HG03457 (cell line): Measurements from ENCODE around the gene ANKRD22.
A peak's percentile ranks its signal among the peaks of the same experiment; 100 is the strongest.
"Not testable (repeated sequence)": the region's sequence is repeated elsewhere in the genome, so short reads cannot be mapped to it uniquely, and the experiment has no call there.

Experiments used
- ATAC-seq: cut with Tn5 transposase; IDR thresholded peaks from one replicate; pipeline ENCODE4 v1.9.1; 2021; ENCODE audit warnings: moderate number of reproducible peaks; ENCODE audit not compliant: unreplicated experiment

ANKRD22 gene

DNA sequence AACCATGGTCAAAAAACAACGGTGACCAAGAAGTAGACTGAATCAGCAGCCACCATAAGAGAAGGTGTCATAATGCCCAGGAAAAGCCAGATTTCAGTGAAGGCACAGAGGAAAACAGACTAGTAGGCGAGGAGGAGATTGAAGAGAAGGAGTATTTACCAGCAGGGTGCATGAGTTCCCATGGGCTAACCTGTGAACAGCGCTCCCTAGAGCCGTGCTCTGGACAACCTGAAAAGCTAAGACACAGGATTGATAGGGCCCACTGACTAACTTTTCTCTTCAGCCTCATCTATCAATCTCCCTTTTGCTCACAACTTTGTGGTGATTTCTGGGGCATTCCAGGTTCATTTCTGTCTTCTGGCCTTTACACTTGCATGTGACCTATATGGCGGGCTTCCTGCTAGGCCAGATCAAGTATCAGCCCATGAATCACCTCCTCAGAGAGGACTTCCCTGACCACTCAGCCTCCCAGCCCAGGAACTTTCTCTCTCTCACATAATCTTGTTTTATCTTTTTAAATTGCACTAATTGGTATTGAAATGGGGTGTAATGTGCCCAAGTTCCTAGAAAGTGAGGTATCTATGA, 12.8 kb downstream of the ANKRD22 start:
- ATAC-seq: no peak

GRCh38 chr10:88837632-88838031, 14.0 kb downstream of the ANKRD22 start:
- not testable (repeated sequence) for ATAC-seq

DNA sequence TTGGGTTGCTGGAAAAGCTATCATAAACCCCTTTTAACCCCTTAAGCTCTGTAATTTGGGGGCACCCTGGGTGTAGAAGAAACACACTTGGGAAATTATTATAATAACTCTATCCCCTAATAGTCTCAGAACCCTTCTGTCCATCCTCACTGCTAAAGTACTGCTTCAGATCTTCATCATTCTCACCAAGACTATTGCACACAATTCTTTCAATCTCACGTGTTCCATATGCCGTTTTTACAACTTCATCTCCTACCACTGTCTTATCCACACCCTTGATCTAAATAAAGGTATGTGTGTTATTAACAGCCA, 15.8 kb downstream of the ANKRD22 start:
- ATAC-seq: no peak

GRCh38 chr10:88835096-88835909, 16.3 kb downstream of the ANKRD22 start:
- ATAC-seq: peak; percentile 55

DNA sequence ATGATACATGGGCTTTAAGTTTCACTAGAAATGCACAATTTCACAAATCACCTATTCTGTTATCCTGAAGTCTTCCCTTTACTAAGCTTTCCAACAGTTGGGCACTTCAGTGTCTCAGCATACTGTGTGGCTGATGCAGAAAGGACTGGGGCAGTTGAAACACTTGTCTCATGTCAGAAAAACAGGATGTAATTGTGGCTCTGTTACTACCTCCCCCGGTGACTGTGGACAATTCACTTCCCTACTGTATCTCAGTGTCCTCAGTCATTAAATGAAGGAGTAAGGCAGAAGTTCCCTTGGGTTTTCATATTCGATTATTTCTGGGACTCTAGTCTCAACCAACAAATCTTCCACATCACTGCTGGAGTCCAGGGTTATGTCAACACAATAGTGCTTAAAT, 17.9 kb downstream of the ANKRD22 start:
- ATAC-seq: no peak

- ATAC-seq: no peak
Observed at GRCh38 chr10:88833156-88833555, 18.5 kb downstream of the ANKRD22 start.

DNA sequence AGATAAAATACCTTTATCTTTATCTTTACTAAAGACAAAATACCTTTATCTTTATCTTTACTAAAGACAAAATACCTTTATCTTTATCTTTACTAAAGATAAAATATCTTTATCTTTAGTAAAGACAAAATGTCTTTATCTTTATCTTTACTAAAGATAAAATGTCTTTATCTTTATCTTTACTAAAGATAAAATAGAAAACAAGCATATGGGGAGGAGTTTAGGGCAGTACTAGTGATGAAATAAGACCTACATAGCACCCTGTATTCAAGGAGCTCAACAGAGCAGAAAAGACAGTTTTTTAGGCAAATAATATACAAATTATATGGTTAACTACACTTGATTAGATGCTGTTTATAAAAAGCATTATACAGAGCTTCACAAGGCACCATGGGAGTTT, 19.3 kb downstream of the ANKRD22 start:
- ATAC-seq: no peak

DNA sequence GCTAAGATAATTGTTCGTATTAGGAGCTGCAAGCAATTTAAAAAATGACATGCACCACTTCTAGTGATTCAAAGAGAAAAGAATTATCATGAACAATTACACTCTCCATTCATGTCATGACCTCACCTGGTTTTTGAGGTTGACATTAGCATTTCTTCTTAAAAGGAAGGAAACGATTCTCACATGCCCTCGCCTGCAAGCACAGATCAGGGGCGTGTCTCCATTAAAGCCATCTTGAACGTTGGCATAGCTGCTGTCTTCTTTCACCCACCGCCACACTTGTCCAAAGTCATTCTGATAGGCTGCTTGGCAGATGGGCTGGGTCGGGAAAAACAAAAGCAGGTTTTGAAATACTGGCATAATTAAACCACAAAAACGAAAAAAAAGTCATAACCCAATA, 19.9 kb downstream of the ANKRD22 start:
- no peak for ATAC-seq

- ATAC-seq: no peak
Observed at GRCh38 chr10:88830643-88831268, 20.9 kb downstream of the ANKRD22 start.

DNA sequence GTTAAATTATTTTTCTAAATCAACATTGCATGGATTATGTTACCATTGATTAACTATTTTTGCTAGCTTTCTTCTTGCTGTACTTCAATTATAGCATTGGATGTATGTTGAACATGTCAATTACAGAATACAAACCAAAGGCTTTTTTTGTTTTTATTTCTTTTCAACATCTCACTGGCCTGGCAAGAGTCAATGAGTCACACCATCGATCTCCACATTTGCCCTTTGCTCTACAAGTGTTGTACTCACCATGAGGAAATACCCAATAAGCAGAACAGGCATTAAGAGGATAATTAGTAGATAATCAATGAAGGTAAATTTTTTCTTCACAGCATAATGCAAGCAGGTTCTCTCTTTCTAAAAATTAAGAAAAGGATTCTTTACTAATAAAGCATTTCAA, 23.3 kb downstream of the ANKRD22 start:
- ATAC-seq: no peak

GRCh38 chr10:88827671-88828070, 24.0 kb downstream of the ANKRD22 start:
- ATAC-seq: no peak

DNA sequence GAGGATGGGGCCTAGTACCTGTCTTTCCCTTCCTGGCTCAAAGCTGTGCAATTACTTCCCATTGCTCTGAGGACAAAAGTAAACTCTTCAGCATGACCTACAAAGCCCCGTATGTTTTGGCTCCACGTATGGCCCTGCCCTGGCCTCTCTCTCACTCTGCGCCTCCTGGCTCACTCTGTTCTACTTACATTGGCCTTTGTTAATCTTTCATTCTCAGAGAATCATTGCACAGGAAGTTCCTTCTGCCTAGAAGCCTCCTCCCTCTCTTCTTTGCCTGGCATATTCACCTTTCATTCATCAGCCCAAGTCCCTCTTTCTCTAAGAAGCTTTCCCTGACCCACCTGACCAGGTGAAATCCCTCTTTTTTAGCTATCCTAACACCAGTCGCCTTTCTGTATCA, 25.3 kb downstream of the ANKRD22 start:
- ATAC-seq: no peak

GRCh38 chr10:88820748-88821401, 30.8 kb downstream of the ANKRD22 start:
- no peak for ATAC-seq

DNA sequence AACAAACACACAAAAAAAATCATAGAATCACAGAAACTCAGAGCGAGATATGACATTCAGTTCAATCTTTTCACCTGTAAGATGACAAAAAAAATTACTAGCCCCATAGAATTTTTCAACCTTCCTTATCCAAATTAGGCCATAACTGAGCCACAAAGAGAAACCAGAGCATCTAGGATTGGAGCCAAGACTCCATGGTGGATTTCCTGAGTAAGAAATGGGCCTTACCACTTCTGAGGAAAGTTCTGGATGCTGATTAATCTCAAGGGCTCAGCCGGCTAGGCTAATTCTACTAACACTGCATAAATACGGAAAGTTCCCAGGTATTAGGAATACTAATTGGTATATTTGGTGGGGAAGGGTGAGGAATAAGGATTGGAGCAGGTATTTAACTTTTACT, 32.4 kb downstream of the ANKRD22 start:
- no peak for ATAC-seq

DNA sequence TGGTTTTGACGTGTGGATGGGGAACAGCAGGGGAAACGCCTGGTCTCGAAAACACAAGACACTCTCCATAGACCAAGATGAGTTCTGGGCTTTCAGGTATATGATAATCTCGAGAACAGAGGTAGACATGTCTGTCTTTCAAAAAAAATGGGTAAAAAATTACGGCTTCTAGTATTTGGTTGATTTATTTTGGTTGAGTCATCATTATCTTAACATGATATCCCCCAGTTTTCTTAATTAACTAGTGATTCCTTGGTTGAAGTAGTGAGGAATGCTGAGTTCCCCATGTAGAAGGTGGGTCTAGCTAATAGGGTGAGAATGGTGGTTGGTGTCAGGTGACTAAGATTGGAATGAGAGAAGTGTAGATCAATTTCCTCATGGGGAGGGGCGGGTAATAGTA, 38.4 kb downstream of the ANKRD22 start:
- no peak for ATAC-seq

DNA sequence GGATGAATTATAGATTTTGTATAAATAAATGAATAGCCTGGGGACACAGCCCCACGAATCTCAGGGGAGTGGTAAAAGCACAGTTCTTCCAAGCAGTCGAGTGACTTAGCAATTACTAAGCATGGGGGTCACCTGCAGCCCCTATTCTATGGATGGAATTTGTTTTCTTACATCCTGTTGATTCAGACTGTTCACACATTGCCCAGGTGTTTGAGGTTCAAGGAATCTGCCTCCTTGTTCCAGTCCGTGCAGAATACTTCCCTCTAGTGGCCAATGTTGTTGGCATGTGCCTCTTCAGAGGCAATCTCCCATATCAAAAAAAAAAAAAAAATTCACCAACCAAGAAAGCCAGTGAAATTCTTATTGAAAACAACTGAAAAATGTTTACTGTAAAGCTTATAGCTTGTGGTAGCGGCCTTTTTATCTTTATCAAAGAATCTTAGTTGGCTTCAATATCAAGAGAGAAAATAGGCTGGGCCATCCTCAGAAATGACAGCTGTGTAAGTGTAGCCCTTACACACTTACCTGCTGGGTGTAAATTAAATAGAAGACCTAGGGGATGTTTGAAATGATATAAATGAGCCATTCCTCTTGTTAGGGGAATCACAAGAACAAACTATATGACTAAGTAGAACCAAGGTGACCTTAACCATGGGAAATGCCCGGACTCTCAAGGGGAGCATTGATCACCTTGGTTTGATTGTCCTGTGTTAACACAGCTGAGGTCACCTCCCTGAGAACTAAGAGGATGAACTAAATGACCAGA, 41.3 kb downstream of the ANKRD22 start:
- ATAC-seq: no peak

DNA sequence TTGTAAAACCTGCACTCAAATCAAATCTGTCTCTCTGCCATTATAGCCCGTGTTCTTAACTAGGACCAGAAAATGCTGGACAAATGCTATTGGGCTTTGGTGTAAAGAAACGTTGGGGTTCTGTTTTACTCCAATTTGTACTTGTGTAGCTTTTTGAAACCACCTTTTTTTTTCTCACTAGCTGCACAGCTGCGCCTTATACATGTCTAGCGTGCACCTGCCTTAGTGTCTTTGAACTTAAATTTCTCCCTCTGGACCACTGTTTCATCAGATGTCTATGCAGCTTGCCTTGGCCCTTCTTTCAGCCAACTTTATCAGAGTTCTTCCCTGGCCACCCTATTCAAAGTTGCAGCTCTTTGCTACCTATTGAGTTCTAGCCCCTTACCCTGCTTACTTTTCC, 42.0 kb downstream of the ANKRD22 start:
- ATAC-seq: no peak

DNA sequence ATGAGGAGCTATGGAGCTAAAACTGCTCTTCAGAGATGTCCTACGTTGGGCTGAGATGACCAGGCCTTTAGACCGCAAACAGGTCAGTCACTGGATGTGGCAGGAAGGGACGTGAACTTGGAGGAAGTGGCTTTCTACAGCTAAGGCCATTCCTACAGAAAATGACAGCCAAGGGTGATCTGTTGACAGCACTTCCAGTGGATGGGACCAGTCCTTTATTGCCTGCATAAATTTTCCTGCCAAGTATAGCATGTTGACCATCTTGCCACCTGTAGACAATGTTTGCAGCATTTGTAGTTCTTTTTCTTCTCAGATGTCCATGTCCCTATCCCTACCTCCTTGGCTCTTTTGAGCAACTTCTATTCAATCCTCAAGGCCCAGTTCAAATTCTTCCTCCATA, 45.7 kb downstream of the ANKRD22 start:
- ATAC-seq: no peak

DNA sequence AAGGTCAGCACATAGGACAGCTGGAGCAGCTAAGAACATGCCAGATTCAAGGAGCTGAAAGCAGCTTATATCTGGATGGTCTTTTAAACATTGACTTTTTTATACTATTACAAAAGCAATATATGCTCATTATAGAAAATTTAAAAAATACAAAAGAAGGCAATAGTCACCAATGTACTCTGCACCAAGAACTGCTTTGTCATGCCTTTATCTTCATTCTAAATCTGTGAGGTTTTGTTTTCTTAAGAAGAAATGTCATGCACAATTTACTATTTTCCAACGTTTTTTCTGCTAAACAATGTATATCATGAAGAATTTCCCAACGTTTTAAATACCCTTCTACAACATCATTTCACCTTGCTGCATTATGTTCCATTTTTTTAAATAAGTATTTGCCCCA, 46.3 kb downstream of the ANKRD22 start:
- no peak for ATAC-seq

- no peak for ATAC-seq
Observed at GRCh38 chr10:88804083-88804812, 47.4 kb downstream of the ANKRD22 start.

GRCh38 chr10:88803641-88804040, 48.0 kb downstream of the ANKRD22 start:
- no peak for ATAC-seq
